Adrenal gland (tissue), 12 donors: ENCODE measurements around the gene HCN3. TPM values are rescaled to one million over a fixed set of nuclear protein-coding genes. Genes with fewer than 3 reads are reported as not detected.

Source experiments
- DNase-seq, 7 donors: peaks; one replicate each; pipeline ENCODE4 v3.0.0-alpha.2; 2019 to 2020
- H3K27ac ChIP-seq, 5 donors: fragments of 200-600 bp; sonication (generic) in 4 of 5; 1 replicate in 3 of 5; 2 replicates in 2 of 5; pipeline versions ENCODE4 v1.5.1 to v1.8.0; 2016 to 2020; ENCODE audit warnings: mild to moderate bottlenecking in 1 of 5
- H3K27me3 ChIP-seq: fragments of 200-600 bp; 2 replicates; pipeline ENCODE4 v1.8.0; 2021
- H3K36me3 ChIP-seq, 2 donors: fragments of 200-600 bp; replicated peaks in 1 of 2; 1 replicate in 1 of 2; 2 replicates in 1 of 2; pipeline versions ENCODE4 v1.5.1 to v1.8.0; 2018 to 2022
- H3K4me1 ChIP-seq, 2 donors: fragments of 200-600 bp; replicated peaks in 1 of 2; 1 replicate in 1 of 2; 2 replicates in 1 of 2; pipeline versions ENCODE4 v1.5.1 to v1.8.0; 2018 to 2021
- H3K4me3 ChIP-seq, 4 donors: fragments of 200-600 bp; sonication (generic) in 3 of 4; one replicate each; pipeline ENCODE4 v1.5.1; 2016 to 2018
- H3K9me3 ChIP-seq, 3 donors: fragments of 200-600 bp; sonication (generic) in 1 of 3; replicated peaks in 1 of 3; 1 replicate in 2 of 3; 2 replicates in 1 of 3; pipeline versions ENCODE4 v1.5.1 to v1.8.0; 2016 to 2021
- POLR2A ChIP-seq, 2 donors: fragments of 450-650 bp; IDR thresholded peaks; one replicate each; pipeline ENCODE4 v1.6.1; 2017; ENCODE audit warnings: antibody characterized with exemption in 2 of 2, mild to moderate bottlenecking in 2 of 2, moderate library complexity in 1 of 2
- WGBS, 4 donors: extraction: QIAGEN DNeasy Blood & Tissue Kit in 2 of 4; methylation state at CpG; one replicate each; pipeline versions ENCODE4 v1.1.5 to v1.1.7; 2013 to 2017; 5-methylcytosine and 5-hydroxymethylcytosine counted together
- intact Hi-C, 2 donors: fragments of 100-400 bp; cut with DNase I; formaldehyde crosslinking; loops; one replicate each; pipeline versions ENCODE4 v1.14.1 to v1.15.0; 2022 to 2023
- polyA plus RNA-seq, 3 donors: library from polyadenylated mRNA; stranded (reverse); fragments of 200-250 nt in 2 of 3; fragments of 350-450 nt in 1 of 3; fragmentation: Illumina TruSeq in 1 of 3; extraction: RNeasy Lipid Tissue Mini Kit (QIAGEN cat#74804) in 1 of 3; gene quantifications; one replicate each; pipeline ENCODE4 v1.2.3, GENCODE V29; 2013 to 2014
- total RNA-seq, 9 donors: library from RNA; depleted of rRNA in 4 of 9; stranded (reverse); fragments of >200 nt in 4 of 9; fragments of 120-200 nt in 1 of 9; fragmentation: NEBNext Ultra II Directional in 1 of 9; extraction: Animal tissue kit (Norgen Biotek cat#: 25700) in 1 of 9; gene quantifications; one replicate each; pipeline versions ENCODE4 v1.1.0 to v1.2.4, GENCODE V29; 2013 to 2023
- TF ChIP-seq, protein P1 (sequence below), 6 experiments: fragments of 450-650 bp in 4 of 6; fragments of 200-600 bp in 2 of 6; sonication (generic) in 1 of 6; IDR thresholded peaks; 1 replicate in 5 of 6; 2 replicates in 1 of 6; pipeline versions ENCODE4 v1.5.1 to v1.8.0; 2016 to 2021; ENCODE audit warnings: antibody characterized with exemption in 6 of 6, mild to moderate bottlenecking in 2 of 6, moderate library complexity in 1 of 6
- donor health status: healthy with polysubstance abuse.
- donor health status: Bipolar disorder and iron deficiency.
- donor health status: DM: yes; HTN: yes; CAD: no.
- donor health status: DM: no; HTN: no; CAD: no.
- donor health status: DM: no; HTN: no; CAD: no.
- donor health status: DM: yes; HTN: yes; CAD: no.

HCN3 gene
- total and polyA plus RNA-seq, 12 donors: 1.0 to 14.5 (median 3.7) TPM

DNA sequence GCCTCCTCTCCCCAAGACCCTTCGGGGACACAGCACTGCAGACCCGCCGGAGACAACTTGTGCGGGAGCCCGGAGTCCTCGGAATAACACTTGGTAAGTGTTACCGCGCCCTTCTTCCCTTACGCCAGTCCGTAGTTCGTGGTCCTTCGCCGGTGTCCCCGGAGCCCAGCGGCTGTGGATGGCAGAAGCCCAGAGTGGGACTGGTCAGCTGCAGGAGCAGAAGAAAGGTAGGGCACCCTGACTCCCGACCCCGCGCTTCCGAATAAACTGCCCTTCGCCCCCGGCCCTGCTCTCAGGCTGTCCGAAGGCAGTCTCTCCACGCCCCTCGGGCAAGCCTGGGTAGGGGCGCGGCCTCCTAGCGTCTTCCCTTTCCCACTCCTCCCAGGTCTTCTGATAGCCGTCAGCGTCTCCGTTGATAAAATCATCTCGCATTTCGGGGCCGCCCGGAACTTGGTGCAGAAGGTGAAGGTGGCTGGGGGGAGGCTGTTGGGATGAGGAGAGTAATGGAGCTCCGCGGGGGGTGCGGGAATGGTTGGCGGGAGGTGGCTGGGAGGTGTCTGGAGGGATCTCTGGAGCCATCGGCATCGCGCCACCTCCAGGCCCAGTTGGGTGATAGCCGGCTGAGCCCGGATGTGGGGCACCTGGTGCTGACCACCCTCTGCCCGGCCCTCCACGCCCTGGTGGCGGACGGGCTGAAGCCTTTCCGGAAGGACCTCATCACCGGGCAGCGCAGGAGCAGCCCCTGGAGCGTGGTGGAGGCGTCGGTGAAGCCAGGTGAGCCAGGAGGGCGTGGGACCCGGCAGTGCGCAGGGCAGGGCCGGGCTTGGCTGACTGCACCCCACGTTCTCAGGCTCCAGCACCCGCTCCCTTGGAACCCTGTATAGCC lies 47.7 kb downstream of the HCN3 start:
- WGBS, 4 donors: 5 to 10% (median 7%) methylated on average over 32 to 59 of the region's 59 CpGs
- no peaks in the 10 kb centered on the region for H3K9me3 ChIP-seq
- H3K36me3 ChIP-seq: peaks cover 0 to 28% of the 10 kb centered on the region in 2 donors
- intact Hi-C loops: loop anchor here (5.0 kb wide), 2 partner anchors 48 to 73 kb away; partner anchors contain the start of gene HCN3 (in 1 of the 2)
- H3K4me1 ChIP-seq: peaks cover 26 to 39% of the 10 kb centered on the region in 2 donors
- peak; percentile 60 to 81 (median 68) for DNase-seq
- H3K4me3 ChIP-seq: peak overlapping the region; percentile 20 to 80 (median 70)
- H3K27ac ChIP-seq: peak overlapping the region in 4 of 5 donors; percentile 77 to 97 (median 95)
- TF ChIP-seq, protein P1, sequence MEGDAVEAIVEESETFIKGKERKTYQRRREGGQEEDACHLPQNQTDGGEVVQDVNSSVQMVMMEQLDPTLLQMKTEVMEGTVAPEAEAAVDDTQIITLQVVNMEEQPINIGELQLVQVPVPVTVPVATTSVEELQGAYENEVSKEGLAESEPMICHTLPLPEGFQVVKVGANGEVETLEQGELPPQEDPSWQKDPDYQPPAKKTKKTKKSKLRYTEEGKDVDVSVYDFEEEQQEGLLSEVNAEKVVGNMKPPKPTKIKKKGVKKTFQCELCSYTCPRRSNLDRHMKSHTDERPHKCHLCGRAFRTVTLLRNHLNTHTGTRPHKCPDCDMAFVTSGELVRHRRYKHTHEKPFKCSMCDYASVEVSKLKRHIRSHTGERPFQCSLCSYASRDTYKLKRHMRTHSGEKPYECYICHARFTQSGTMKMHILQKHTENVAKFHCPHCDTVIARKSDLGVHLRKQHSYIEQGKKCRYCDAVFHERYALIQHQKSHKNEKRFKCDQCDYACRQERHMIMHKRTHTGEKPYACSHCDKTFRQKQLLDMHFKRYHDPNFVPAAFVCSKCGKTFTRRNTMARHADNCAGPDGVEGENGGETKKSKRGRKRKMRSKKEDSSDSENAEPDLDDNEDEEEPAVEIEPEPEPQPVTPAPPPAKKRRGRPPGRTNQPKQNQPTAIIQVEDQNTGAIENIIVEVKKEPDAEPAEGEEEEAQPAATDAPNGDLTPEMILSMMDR (IDR thresholded peaks at IDR 0.05): peak; percentile 16 to 54 (median 44)
- no peak for TF ChIP-seq POLR2A (IDR thresholded peaks at IDR 0.05)
- no peaks in the 10 kb centered on the region for H3K27me3 ChIP-seq

- H3K27ac ChIP-seq: peak overlapping the region in 2 of 5 donors; percentile 96 to 97
- peaks cover 26 to 34% of the 10 kb centered on the region in 2 donors for H3K4me1 ChIP-seq
- WGBS, 4 donors: 53 to 74% (median 55%) methylated on average over 6 of the region's 6 CpGs
These were observed 48.3 kb downstream of the HCN3 start for GRCh38 chr1:155325603-155325893.

DNA sequence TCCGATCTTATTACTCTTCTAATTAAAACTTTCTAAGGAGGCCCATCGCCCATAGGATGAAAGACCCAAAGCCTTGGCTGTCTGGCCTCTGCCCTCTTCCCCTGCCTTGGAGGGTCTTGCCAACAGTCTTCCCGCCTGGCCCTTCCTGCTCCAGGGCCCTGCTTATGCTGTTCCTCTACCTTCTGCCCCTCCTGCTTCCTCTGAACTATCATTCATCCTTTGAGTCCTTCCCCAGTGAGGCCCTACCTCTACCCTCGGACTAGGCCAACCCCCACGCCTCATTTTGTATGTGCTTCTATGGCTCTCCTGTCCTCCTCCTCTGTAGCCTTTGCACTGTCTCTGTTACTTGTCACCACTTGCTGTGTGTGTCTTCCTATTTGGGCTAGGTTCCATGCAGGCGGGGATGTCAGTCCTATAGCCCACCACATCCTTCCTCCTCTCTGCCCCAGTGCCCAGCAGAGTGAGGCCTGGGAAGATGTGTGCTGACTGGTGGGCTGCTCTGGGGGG lies 48.8 kb downstream of the HCN3 start:
- DNase-seq: peak in 1 of 7 donors; percentile 15
- TF ChIP-seq, protein P1 (IDR thresholded peaks at IDR 0.05): no peak
- TF ChIP-seq POLR2A (IDR thresholded peaks at IDR 0.05): no peak
- H3K27ac ChIP-seq: no peak overlapping the region
- intact Hi-C loops: no loop called here
- H3K27me3 ChIP-seq: no peaks in the 10 kb centered on the region
- no peaks in the 10 kb centered on the region for H3K9me3 ChIP-seq
- 78 to 89% (median 86%) methylated on average over 6 of the region's 6 CpGs for WGBS, 4 donors
- H3K4me3 ChIP-seq: no peak overlapping the region
- peaks cover 0 to 39% of the 10 kb centered on the region in 2 donors for H3K36me3 ChIP-seq
- H3K4me1 ChIP-seq: peaks cover 25 to 29% of the 10 kb centered on the region in 2 donors

More at GRCh38 chr1:155325603-155325893, 48.3 kb downstream of the HCN3 start:
- H3K27me3 ChIP-seq: no peaks in the 10 kb centered on the region
- no peaks in the 10 kb centered on the region for H3K9me3 ChIP-seq
- no peak for TF ChIP-seq POLR2A (IDR thresholded peaks at IDR 0.05)
- intact Hi-C loops: no loop called here
- peak in 1 of 7 donors; percentile 33 for DNase-seq
- H3K4me3 ChIP-seq: peak overlapping the region in 1 of 4 donors; percentile 78
- H3K36me3 ChIP-seq: peaks cover 0 to 34% of the 10 kb centered on the region in 2 donors

DNA sequence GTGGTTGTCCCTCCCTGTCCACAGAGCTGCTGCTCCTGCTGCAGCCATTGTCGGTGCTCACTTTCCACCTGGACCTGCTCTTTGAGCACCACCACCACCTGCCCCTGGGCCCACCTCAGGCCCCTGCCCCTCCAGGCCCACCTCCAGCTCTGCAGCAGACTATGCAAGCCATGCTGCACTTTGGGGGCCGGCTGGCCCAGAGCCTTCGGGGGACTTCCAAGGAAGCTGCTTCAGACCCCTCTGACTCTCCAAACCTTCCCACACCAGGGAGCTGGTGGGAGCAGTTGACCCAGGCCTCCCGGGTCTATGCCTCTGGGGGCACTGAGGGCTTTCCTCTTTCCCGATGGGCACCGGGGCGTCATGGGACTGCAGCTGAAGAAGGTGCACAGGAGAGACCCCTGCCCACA lies 49.4 kb downstream of the HCN3 start:
- TF ChIP-seq, protein P1 (IDR thresholded peaks at IDR 0.05): no peak
- TF ChIP-seq POLR2A (IDR thresholded peaks at IDR 0.05): no peak
- WGBS, 4 donors: 78 to 95% (median 91%) methylated on average over 4 to 7 of the region's 7 CpGs
- Histone ChIP-seq H3K36me3 (peaks cover 0 to 45% of the 10 kb centered on the region in 2 donors), H3K4me3 (no peak overlapping the region), H3K27ac (no peak overlapping the region), H3K4me1 (peaks cover 20 to 24% of the 10 kb centered on the region in 2 donors), H3K9me3 (no peaks in the 10 kb centered on the region), H3K27me3 (no peaks in the 10 kb centered on the region)
- intact Hi-C loops: no loop called here
- DNase-seq: peak in 1 of 7 donors; percentile 19
